HG02571 (cell line): ENCODE measurements around the gene SLC20A1.

Experiments
- ATAC-seq: cut with Tn5 transposase; IDR thresholded peaks from one replicate; pipeline ENCODE4 v1.9.1; 2021; ENCODE audit warnings: mild to moderate bottlenecking, moderate library complexity; ENCODE audit not compliant: unreplicated experiment

Gene SLC20A1

GRCh38 chr2:112623913-112624777 is 21.6 kb upstream of the SLC20A1 start:
- ATAC-seq: no peak

- ATAC-seq: no peak
These were observed 20.1 kb upstream of the SLC20A1 start for GRCh38 chr2:112625474-112626114.

GRCh38 chr2:112626604-112627059 is 19.1 kb upstream of the SLC20A1 start:
- no peak for ATAC-seq

GRCh38 chr2:112627060-112628040 is 18.4 kb upstream of the SLC20A1 start:
- ATAC-seq: no peak

- ATAC-seq: no peak
These were observed 16.5 kb upstream of the SLC20A1 start for GRCh38 chr2:112629224-112629623.

- ATAC-seq: no peak
These were observed 15.9 kb upstream of the SLC20A1 start for GRCh38 chr2:112629823-112630222.

- no peak for ATAC-seq
These were observed 15.5 kb upstream of the SLC20A1 start for GRCh38 chr2:112630268-112630667.

- no peak for ATAC-seq
These were observed 12.0 kb upstream of the SLC20A1 start for GRCh38 chr2:112633708-112634107.

- ATAC-seq: no peak
These were observed 11.4 kb upstream of the SLC20A1 start for GRCh38 chr2:112634153-112634873.

GRCh38 chr2:112634874-112635157 is 10.9 kb upstream of the SLC20A1 start:
- ATAC-seq: no peak

GRCh38 chr2:112636605-112637288 is 9.0 kb upstream of the SLC20A1 start:
- peak; percentile 79 for ATAC-seq

GRCh38 chr2:112637289-112637660 is 8.5 kb upstream of the SLC20A1 start:
- ATAC-seq: no peak

- ATAC-seq: no peak
These were observed 5.8 kb upstream of the SLC20A1 start for GRCh38 chr2:112639936-112640335.

GRCh38 chr2:112640467-112640799 is 5.3 kb upstream of the SLC20A1 start:
- no peak for ATAC-seq

GRCh38 chr2:112640800-112641675 is 4.7 kb upstream of the SLC20A1 start:
- ATAC-seq: no peak

GRCh38 chr2:112641701-112642100 is 4.0 kb upstream of the SLC20A1 start:
- no peak for ATAC-seq

GRCh38 chr2:112642561-112642960 is 3.2 kb upstream of the SLC20A1 start:
- ATAC-seq: no peak

- ATAC-seq: no peak
These were observed 2.8 kb upstream of the SLC20A1 start for GRCh38 chr2:112642966-112643365.

GRCh38 chr2:112643488-112643887 is 2.3 kb upstream of the SLC20A1 start:
- no peak for ATAC-seq
